Astrocyte of the cerebellum (primary cell): ENCODE measurements around the gene CYP2B6.
"Not testable (repeated sequence)": the region's sequence is repeated elsewhere in the genome, so short reads cannot be mapped to it uniquely, and the experiment has no call there.

Experiments
- DNase-seq: peaks from one replicate; pipeline ENCODE4 v3.0.0-alpha.2; 2011; ENCODE audit warnings: low read depth
- H3K4me3 ChIP-seq: 2 replicates; pipeline ENCODE4 v1.5.1; 2011; ENCODE audit warnings: mild to moderate bottlenecking, low read depth, low read length, moderate library complexity
- in situ Hi-C: cut with HindIII; loops from 2 replicates; pipeline ENCODE4 v1.10.0; 2017; ENCODE audit warnings: low sequenced_read_pairs
- TF ChIP-seq, protein P1 (sequence below): IDR thresholded peaks from 2 replicates; pipeline ENCODE4 v1.5.1; 2012; ENCODE audit warnings: low read length, low read depth, moderate library complexity, mild to moderate bottlenecking; ENCODE audit errors: missing control alignments

Gene CYP2B6

DNA sequence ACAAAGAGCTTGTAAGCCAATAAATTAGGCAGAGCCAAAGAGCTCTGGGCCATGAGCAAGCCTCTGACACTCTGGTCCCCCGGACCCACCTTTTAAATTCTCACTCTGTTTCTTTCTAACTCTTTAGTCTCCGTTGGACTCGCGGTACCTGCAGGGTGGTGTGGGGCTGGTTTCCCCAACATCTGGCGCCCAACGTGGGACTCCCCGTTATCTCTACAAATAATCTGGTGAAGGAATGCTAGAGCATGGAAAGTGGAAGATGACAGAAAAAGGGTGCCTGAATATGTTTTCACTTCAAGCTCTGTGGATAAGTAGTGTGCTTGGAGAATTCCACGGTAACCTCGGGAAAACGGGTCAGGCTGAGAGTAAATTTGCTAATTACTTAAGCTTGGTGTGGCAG is 36.5 kb upstream of the CYP2B6 start:
- TF ChIP-seq, protein P1, sequence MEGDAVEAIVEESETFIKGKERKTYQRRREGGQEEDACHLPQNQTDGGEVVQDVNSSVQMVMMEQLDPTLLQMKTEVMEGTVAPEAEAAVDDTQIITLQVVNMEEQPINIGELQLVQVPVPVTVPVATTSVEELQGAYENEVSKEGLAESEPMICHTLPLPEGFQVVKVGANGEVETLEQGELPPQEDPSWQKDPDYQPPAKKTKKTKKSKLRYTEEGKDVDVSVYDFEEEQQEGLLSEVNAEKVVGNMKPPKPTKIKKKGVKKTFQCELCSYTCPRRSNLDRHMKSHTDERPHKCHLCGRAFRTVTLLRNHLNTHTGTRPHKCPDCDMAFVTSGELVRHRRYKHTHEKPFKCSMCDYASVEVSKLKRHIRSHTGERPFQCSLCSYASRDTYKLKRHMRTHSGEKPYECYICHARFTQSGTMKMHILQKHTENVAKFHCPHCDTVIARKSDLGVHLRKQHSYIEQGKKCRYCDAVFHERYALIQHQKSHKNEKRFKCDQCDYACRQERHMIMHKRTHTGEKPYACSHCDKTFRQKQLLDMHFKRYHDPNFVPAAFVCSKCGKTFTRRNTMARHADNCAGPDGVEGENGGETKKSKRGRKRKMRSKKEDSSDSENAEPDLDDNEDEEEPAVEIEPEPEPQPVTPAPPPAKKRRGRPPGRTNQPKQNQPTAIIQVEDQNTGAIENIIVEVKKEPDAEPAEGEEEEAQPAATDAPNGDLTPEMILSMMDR = no peak
- no peak overlapping the region for H3K4me3 ChIP-seq
- in situ Hi-C loops = no loop called here
- DNase-seq = no peak

DNA sequence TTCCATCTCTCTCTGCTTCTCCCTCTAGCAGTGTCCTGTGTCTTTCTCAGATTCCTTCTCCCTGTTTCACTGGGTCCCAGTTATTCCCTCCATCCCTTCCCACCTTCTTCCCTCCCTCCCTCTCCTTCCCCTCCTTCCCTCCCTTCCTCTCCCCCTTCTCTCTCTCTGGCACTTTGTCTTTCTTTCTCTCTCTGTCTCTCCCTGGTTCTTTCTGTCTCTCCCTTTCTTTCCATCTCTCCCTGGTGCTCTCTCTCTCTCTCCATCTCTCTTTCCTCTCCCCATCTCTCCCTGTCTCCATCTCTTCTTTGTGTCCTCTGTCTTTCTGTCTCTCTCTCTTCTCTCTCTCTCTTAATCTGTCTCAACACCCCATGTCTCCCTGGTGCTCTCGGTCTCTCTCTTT is 31.7 kb upstream of the CYP2B6 start:
- in situ Hi-C loops = no loop called here
- no peak overlapping the region for H3K4me3 ChIP-seq
- TF ChIP-seq, protein P1 = no peak
- DNase-seq = no peak

DNA sequence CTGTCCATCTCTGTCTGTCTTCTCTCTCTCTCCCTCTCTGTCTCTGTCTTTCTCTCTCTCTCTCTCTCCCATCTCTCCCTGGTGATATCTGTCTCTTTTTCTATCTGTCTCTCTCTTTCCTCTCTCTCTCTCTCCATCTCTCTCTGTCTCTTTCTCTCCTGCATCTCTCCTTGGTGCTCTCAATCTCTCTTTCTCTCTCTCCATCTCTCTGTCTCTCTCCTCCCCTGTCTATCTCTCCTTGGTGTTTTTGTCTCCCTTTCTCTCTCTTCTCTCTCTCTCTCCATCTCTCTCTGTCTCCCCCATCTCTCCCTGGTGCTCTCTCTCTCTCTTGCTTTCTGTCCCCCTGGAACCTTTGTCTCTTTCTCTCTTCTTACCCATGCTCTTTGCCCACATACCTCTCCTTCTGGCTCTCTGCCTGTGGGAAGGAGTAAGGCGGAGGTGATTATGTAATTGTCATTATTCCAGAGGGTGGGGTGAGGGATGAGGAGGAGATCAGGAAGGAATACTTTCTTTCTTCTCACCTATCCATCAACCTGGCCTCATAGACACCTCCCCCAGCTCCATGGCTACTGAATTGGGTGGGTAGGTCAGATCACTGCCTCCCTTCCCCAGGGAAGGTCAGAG is 30.9 kb upstream of the CYP2B6 start:
- in situ Hi-C loops = no loop called here
- H3K4me3 ChIP-seq = no peak overlapping the region

DNA sequence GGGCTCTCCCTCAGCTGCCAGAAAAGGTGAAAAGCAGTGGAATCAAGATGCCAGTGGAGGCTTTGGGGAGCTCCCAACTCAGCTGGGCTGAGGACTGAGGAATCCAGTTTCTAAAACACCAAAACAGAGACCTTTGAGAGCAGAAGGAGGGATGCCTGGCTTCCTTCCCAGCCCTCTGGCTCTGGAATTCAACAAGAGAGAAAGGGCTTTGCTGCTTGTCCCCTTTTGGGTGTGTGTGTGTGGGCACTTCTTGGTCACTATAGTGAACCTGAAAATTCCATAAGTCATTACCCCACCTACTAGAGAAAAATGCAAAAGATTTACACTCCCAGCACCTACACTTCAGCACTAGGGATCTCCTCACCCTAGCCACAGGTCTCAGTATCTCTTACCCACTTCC is 30.3 kb upstream of the CYP2B6 start:
- no peak overlapping the region for H3K4me3 ChIP-seq
- TF ChIP-seq, protein P1 = no peak
- in situ Hi-C loops = no loop called here
- DNase-seq = no peak

More for the DNA sequence above, 30.9 kb upstream of the CYP2B6 start:
- TF ChIP-seq, protein P1 = no peak
- no peak for DNase-seq

DNA sequence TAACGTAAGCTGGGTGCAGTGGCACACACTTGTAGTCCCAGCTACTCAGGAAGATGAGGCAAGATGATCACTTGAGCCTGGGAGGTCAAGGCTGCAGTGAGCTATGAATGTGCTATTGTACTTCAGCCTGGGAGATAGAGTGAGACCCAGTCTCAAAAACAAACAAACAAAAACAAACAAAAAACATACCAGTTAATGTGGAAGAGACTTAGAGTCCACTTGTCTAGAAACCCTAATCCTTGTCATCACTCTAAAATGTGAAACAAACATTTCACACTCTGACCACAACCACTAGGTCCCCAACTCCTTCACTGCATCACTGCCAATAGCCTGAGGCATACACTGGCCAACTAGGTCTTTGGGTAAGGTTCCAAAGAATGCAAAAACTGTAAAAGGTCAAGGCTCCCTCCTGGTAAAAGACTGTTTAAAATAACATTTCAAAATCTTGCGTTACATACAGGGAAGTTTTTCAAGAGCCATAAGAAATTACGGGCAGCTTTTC is 28.6 kb upstream of the CYP2B6 start:
- TF ChIP-seq, protein P1 = no peak
- no peak for DNase-seq
- in situ Hi-C loops = no loop called here
- no peak overlapping the region for H3K4me3 ChIP-seq

DNA sequence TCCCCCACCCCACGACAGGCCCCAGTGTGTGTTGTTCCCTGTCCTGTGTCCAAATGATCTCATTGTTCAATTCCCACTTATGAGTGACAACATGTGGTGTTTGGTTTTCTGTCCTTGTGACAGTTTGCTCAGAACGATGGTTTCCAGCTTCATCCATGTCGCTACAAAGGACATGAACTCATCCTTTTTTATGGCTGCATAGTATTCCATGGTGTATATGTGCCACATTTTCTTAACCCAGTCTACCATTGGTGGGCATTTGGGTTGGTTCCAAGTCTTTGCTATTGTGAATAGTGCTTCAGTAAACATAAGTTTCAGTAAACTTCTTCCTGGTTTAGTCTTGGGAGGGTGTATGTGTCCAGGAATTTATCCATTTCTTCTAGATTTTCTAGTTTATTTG is 26.7 kb upstream of the CYP2B6 start:
- in situ Hi-C loops = not testable (repeated sequence)

DNA sequence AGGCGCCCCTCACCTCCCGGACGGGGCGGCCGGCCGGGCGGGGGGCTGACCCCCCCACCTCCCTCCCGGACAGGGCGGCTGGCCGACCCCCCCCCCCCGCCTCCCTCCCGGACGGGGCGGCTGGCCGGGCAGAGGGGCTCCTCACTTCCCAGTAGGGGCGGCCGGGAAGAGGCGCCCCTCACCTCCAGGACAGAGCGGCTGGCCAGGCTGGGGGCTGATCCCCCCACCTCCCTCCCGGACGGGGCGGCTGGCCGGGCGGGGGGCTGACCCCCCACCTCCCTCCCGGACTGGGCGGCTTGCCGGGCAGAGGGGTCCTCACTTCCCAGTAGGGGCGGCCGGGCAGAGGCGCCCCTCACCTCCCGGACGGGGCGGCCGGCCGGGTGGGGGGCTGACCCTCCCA is 25.7 kb upstream of the CYP2B6 start:
- in situ Hi-C loops, DNase-seq, H3K4me3 ChIP-seq: not testable (repeated sequence)

More for the DNA sequence above, 26.7 kb upstream of the CYP2B6 start:
- DNase-seq, H3K4me3 ChIP-seq: not testable (repeated sequence)

DNA sequence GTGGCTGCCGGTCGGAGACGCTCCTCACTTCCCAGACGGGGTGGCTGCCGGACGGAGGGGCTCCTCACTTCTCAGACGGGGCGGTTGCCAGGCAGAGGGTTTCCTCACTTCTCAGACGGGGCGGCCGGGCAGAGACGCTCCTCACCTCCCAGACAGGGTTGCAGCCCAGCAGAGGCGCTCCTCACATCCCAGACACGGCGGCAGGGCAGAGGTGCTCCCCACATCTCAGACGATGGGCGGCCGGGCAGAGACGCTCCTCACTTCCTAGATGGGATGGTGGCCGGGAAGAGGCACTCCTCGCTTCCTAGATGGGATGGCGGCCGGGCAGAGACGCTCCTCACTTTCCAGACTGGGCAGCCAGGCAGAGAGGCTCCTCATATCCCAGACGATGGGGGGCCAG is 24.5 kb upstream of the CYP2B6 start:
- DNase-seq, in situ Hi-C loops, H3K4me3 ChIP-seq: not testable (repeated sequence)

DNA sequence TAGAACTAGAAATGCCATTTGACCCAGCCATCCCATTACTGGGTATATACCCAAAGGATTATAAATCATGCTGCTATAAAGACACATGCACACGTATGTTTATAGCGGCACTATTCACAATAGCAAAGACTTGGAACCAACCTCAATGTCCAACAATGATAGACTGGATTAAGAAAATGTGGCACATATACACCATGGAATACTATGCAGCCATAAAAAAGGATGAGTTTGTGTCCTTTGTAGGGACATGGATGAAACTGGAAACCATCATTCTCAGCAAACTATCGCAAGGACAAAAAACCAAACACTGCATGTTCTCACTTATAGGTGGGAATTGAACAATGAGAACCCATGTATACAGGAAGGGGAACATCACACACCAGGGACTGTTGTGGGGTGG is 23.0 kb upstream of the CYP2B6 start:
- H3K4me3 ChIP-seq, in situ Hi-C loops, DNase-seq: not testable (repeated sequence)

DNA sequence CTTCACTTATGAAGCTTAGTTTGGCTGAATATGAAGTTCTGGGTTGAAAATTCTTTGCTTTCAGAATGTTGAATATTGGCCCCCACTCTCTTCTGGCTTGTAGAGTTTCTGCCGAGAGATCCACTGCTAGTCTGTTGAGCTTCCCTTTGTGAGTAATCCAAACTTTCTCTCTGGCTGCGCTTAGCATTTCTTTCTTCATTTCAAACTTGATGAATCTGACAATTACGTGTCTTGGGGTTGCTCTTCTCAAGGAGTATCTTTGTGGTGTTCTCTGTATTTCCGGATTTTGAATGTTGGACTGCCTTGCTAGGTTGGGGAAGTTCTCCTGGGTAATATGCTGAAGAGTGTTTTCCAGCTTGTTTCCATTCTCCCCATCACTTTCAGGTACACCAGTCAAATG is 21.4 kb upstream of the CYP2B6 start:
- DNase-seq, H3K4me3 ChIP-seq, in situ Hi-C loops: not testable (repeated sequence)

DNA sequence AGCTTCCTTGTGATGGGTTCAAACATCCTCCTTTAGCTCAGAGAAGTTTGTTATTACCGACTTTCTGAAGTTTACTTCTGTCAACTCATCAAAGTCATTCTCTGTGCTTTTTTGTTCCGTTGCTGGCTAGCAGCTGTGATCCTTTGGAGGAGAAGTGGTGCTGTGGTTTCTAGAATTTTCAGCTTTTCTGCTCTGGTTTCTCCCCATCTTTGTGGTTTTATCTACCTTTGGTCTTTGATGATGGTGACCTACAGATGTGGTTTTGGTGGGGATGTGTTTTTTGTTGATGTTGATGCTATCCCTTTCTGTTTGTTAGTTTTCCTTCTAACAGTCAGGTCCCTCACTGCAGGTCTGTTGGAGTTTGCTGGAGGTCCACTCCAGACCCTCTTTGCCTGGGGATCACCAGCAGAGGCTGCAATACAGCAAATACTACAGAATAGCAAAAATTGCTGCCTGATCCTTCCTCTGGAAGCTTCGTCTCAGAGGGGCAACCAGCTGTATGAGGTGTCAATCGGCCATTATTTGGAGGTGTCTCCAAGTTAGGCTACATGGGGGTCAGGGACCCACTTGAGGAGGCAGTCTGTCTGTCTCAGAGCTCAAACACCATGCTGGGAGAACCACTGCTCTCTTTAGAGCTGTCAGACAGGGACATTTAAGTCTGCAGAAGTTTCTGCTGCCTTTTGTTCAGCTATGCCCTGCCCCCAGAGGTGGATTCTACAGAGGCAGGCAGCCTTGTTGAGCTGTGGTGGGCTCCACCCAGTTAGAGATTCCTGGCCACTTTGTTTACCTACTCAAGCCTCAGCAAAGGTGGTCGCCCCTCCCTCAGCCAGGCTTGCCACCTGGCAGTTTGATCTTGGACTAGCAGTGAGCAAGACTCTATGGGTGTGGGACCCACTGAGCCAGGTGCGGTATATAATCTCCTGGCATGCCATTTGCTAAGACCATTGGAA is 20.4 kb upstream of the CYP2B6 start:
- in situ Hi-C loops, DNase-seq: not testable (repeated sequence)

More for the DNA sequence above, 20.4 kb upstream of the CYP2B6 start:
- not testable (repeated sequence) for H3K4me3 ChIP-seq
